OCI-LY7 (cell line): ENCODE results near the gene CREB1. TPM values are rescaled to one million over a fixed set of nuclear protein-coding genes. Genes with fewer than 3 reads are reported as not detected.

Experiments used
- BruUV-seq: library from RNA; stranded (reverse); fragments of 400-500 nt; replicated peaks from 2 replicates; lab custom pipeline; 2021; lab: Mats Ljungman, UMichigan
- CTCF ChIA-PET: fragments of 300-600 bp; sonication (Branson Sonifier 250); formaldehyde crosslinking; loops from one replicate; lab custom pipeline; 2022; ENCODE audit warnings: antibody characterized with exemption; ENCODE audit not compliant: unreplicated experiment; lab: Charles Lee
- POLR2A ChIA-PET: fragments of 300-600 bp; sonication (Branson Sonifier 250); formaldehyde crosslinking; loops from one replicate; lab custom pipeline; 2022; ENCODE audit warnings: antibody characterized with exemption; lab: Charles Lee
- DNase-seq: peaks from one replicate; pipeline ENCODE4 v3.0.0-alpha.2; 2015; ENCODE audit warnings: low spot score
- H2AFZ ChIP-seq: fragments of 200-600 bp; sonication (generic), shearing (Covaris generic); 2 replicates; pipeline ENCODE4 v1.6.1; 2014; ENCODE audit warnings: mild to moderate bottlenecking, antibody characterized with exemption, low read length, moderate library complexity
- H3K27ac ChIP-seq: fragments of 200-600 bp; sonication (generic); 2 replicates; pipeline ENCODE4 v1.5.1; 2014; ENCODE audit warnings: mixed run types, low read depth, mild to moderate bottlenecking, moderate library complexity, low read length, inconsistent platforms; ENCODE audit not compliant: poor library complexity, severe bottlenecking
- H3K36me3 ChIP-seq: fragments of 200-600 bp; sonication (generic); 2 replicates; pipeline ENCODE4 v1.6.1; 2014; ENCODE audit warnings: mild to moderate bottlenecking, antibody characterized with exemption, low read length, moderate library complexity, mixed read lengths; ENCODE audit not compliant: insufficient read depth
- H3K4me1 ChIP-seq: fragments of 200-600 bp; sonication (generic); 2 replicates; pipeline ENCODE4 v1.5.1; 2014; ENCODE audit warnings: mild to moderate bottlenecking, low read length; ENCODE audit not compliant: insufficient read depth, poor library complexity, severe bottlenecking
- H3K4me2 ChIP-seq: fragments of 200-600 bp; sonication (generic); 2 replicates; pipeline ENCODE4 v1.6.1; 2014; ENCODE audit warnings: mild to moderate bottlenecking, low read length
- H3K4me3 ChIP-seq: fragments of 200-600 bp; sonication (generic); 2 replicates; pipeline ENCODE4 v1.5.1; 2014; ENCODE audit warnings: mild to moderate bottlenecking, low read depth, low read length; ENCODE audit not compliant: poor library complexity, severe bottlenecking
- H3K79me2 ChIP-seq: fragments of 200-600 bp; sonication (generic); 2 replicates; pipeline ENCODE4 v1.6.1; 2016; ENCODE audit warnings: low read depth, mild to moderate bottlenecking, low read length, moderate library complexity, mixed read lengths; ENCODE audit not compliant: insufficient read depth
- H3K9me2 ChIP-seq: fragments of 200-600 bp; sonication (generic); 2 replicates; pipeline ENCODE4 v1.6.1; 2016; ENCODE audit warnings: mild to moderate bottlenecking, low read length, mixed read lengths; ENCODE audit not compliant: insufficient read depth
- H3K9me3 ChIP-seq: fragments of 200-600 bp; sonication (generic); 2 replicates; pipeline ENCODE4 v1.6.1; 2014; ENCODE audit warnings: mild to moderate bottlenecking, mixed run types, low read length, mixed read lengths
- H4K20me1 ChIP-seq: fragments of 200-600 bp; sonication (generic); 2 replicates; pipeline ENCODE4 v1.6.1; 2014; ENCODE audit warnings: mild to moderate bottlenecking, antibody characterized with exemption, low read length, moderate library complexity, mixed read lengths; ENCODE audit not compliant: insufficient read depth
- CTCF ChIP-seq: fragments of 200-600 bp; sonication (generic); conservative IDR thresholded peaks from 2 replicates; pipeline ENCODE4 v1.5.1; 2014; ENCODE audit warnings: mild to moderate bottlenecking, antibody characterized with exemption, low read length, moderate library complexity, mixed read lengths
- EZH2phosphoT487 ChIP-seq: fragments of 200-600 bp; sonication (generic); IDR thresholded peaks from 2 replicates; pipeline ENCODE4 v1.6.1; 2018; ENCODE audit warnings: low read depth, borderline replicate concordance, mild to moderate bottlenecking, mixed run types, antibody characterized with exemption, low read length, moderate library complexity, mixed read lengths
- intact Hi-C: fragments of 100-400 bp; cut with micrococcal nuclease; formaldehyde crosslinking; loops from one replicate; pipeline ENCODE4 v1.10.0; 2022; ENCODE audit not compliant: unreplicated experiment
- total RNA-seq, 2 experiments: library from RNA; depleted of rRNA in 1 of 2; stranded (reverse); fragments of >200 nt in 1 of 2; shearing (Covaris generic) in 1 of 2; gene quantifications; 2 replicates each; pipeline ENCODE4 v1.2.3, GENCODE V29; 2014 to 2022

Gene CREB1
- total RNA-seq, 2 experiments from 2014 or later: 54.3 to 84.9 TPM

GRCh38 chr2:207587305-207587704 lies 57.5 kb downstream of the CREB1 start:
- Histone ChIP-seq H3K4me2 (no peak overlapping the region), H2AFZ (no peak overlapping the region), H3K9me3 (peaks cover 16% of the 10 kb centered on the region), H3K36me3 (peaks cover 99% of the 10 kb centered on the region), H4K20me1 (no peaks in the 10 kb centered on the region), H3K4me1 (no peaks in the 10 kb centered on the region), H3K4me3 (no peak overlapping the region), H3K79me2 (no peaks in the 10 kb centered on the region; the same call in 1 of the 2 replicates), H3K27ac (no peak overlapping the region), H3K9me2 (no peaks in the 10 kb centered on the region)
- no TSS peak for BruUV-seq
- intact Hi-C loops: no loop called here
- DNase-seq: no peak
- TF ChIP-seq CTCF (no peak), EZH2phosphoT487 (no peak)
- ChIA-PET POLR2A (interaction anchor here (0.6 to 1.4 kb wide), 5 partner anchors 11 to 1367 kb away, joined by 3 to 5 read pairs (median 4); no protein-coding TSS in a partner anchor), CTCF (no interaction called here)

GRCh38 chr2:207589143-207589542 lies 59.4 kb downstream of the CREB1 start:
- CTCF ChIA-PET: no interaction called here
- intact Hi-C loops: no loop called here
- Histone ChIP-seq H3K4me1 (no peaks in the 10 kb centered on the region), H3K4me2 (no peak overlapping the region), H4K20me1 (no peaks in the 10 kb centered on the region), H2AFZ (no peak overlapping the region), H3K79me2 (no peaks in the 10 kb centered on the region; the same call in 1 of the 2 replicates), H3K9me3 (peaks cover 20% of the 10 kb centered on the region), H3K9me2 (no peaks in the 10 kb centered on the region), H3K27ac (no peak overlapping the region), H3K36me3 (peaks cover 99% of the 10 kb centered on the region), H3K4me3 (no peak overlapping the region)
- TF ChIP-seq EZH2phosphoT487 (no peak), CTCF (no peak)
- BruUV-seq: no TSS peak
- DNase-seq: no peak
- POLR2A ChIA-PET: no interaction called here

- intact Hi-C loops: no loop called here
- BruUV-seq: no TSS peak
- H3K79me2 ChIP-seq: no peaks in the 10 kb centered on the region; the same call in 1 of the 2 replicates
Observed at GRCh38 chr2:207593277-207593676, 63.5 kb downstream of the CREB1 start.

More at GRCh38 chr2:207593277-207593676, 63.5 kb downstream of the CREB1 start:
- ChIA-PET POLR2A (interaction anchor here (0.7 to 1.9 kb wide), 4 partner anchors 58 to 1829 kb away, joined by 3 to 6 read pairs (median 4); no protein-coding TSS in a partner anchor), CTCF (no interaction called here)
- H3K9me3 ChIP-seq: peaks cover 20% of the 10 kb centered on the region
- no peaks in the 10 kb centered on the region for H3K9me2 ChIP-seq
- no peak overlapping the region for H3K4me2 ChIP-seq
- no peaks in the 10 kb centered on the region for H4K20me1 ChIP-seq
- H3K36me3 ChIP-seq: peaks cover 97% of the 10 kb centered on the region
- TF ChIP-seq EZH2phosphoT487 (no peak), CTCF (no peak)
- H2AFZ ChIP-seq: no peak overlapping the region
- no peak overlapping the region for H3K4me3 ChIP-seq
- no peak for DNase-seq
- peaks cover 4% of the 10 kb centered on the region for H3K4me1 ChIP-seq
- no peak overlapping the region for H3K27ac ChIP-seq
